ENCODE measurements around the gene GFAP. TPM values are rescaled to one million over a fixed set of nuclear protein-coding genes. Genes with fewer than 3 reads are reported as not detected.
A peak's percentile ranks its signal among the peaks of the same experiment; 100 is the strongest.

GFAP gene
- total RNA-seq, 1 donor from 2014 or later = 4.1 TPM

DNA sequence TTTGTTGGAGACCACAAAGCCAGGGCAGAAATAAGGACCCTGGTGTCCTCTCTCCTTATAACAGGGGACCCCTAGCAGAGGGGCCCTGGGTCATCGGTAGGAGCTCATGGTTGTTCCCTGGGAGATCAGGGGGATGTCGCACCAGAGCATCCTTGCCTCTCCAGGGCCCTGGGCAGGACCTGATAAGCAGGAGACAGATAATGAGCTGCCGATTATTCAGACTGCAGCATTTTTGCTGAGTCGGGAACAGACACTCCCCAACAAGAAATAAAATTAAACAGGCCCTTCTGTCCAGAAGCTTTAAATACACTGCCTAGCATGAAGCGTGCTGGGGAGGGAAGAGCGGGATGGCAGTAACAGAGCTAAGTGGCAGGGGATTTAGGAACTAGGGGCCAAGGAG lies 15.4 kb upstream of the GFAP start:
- Histone ChIP-seq H3K27me3 (ENCODE audit: low read depth) (no peaks in the 10 kb centered on the region), H3K9me3 (replicated peaks) (no peaks in the 10 kb centered on the region), H3K4me1 (peaks cover 43% of the 10 kb centered on the region), H3K27ac (replicated peaks) (peak overlapping the region; percentile 55), H3K36me3 (no peaks in the 10 kb centered on the region), H3K4me3 (no peak overlapping the region)
- intact Hi-C loops (cut with micrococcal nuclease) = no loop called here
- TF ChIP-seq CTCF (IDR thresholded peaks at IDR 0.05; ENCODE audit: borderline replicate concordance) = no peak
- DNase-seq = no peak

GRCh38 chr17:44928950-44929720 lies 13.8 kb upstream of the GFAP start:
- no peaks in the 10 kb centered on the region for H3K9me3 ChIP-seq (replicated peaks)
- no peak for TF ChIP-seq CTCF (IDR thresholded peaks at IDR 0.05; ENCODE audit: borderline replicate concordance)
- no peaks in the 10 kb centered on the region for H3K36me3 ChIP-seq
- no peak overlapping the region for H3K27ac ChIP-seq (replicated peaks)
- H3K4me3 ChIP-seq = no peak overlapping the region
- DNase-seq = peak; percentile 7
- peaks cover 43% of the 10 kb centered on the region for H3K4me1 ChIP-seq
- intact Hi-C loops (cut with micrococcal nuclease) = no loop called here
- no peaks in the 10 kb centered on the region for H3K27me3 ChIP-seq (ENCODE audit: low read depth)

- no peak for TF ChIP-seq CTCF (IDR thresholded peaks at IDR 0.05; ENCODE audit: borderline replicate concordance)
These were observed 12.8 kb upstream of the GFAP start for GRCh38 chr17:44928136-44928535.

DNA sequence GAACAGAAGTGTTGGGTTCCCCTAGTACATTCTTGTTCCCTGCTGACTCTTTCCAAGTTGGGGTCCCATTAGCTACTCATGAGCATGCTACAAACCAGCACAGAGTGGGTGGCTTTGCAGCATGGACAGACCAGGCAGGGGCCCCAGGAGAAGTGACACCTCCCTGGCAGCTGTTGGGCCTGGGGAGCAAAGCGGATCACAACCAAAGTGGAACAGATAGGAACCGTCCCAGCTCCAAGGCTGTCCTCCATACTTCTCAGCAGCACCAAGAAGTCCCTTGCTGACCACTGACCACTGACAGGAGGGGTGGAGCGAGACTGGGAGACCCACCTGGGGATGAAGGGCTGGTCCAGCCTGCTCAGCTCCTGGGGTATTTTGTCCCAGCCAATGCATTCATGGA lies 12.4 kb upstream of the GFAP start:
- no peak overlapping the region for H3K4me3 ChIP-seq
- H3K36me3 ChIP-seq = no peaks in the 10 kb centered on the region
- H3K9me3 ChIP-seq (replicated peaks) = no peaks in the 10 kb centered on the region
- H3K27me3 ChIP-seq (ENCODE audit: low read depth) = no peaks in the 10 kb centered on the region
- peaks cover 39% of the 10 kb centered on the region for H3K4me1 ChIP-seq
- intact Hi-C loops (cut with micrococcal nuclease) = no loop called here
- no peak for TF ChIP-seq CTCF (IDR thresholded peaks at IDR 0.05; ENCODE audit: borderline replicate concordance)
- H3K27ac ChIP-seq (replicated peaks) = no peak overlapping the region
- no peak for DNase-seq

More at GRCh38 chr17:44928136-44928535, 12.8 kb upstream of the GFAP start:
- DNase-seq = peak; percentile 9
- Histone ChIP-seq H3K36me3 (no peaks in the 10 kb centered on the region), H3K4me1 (peaks cover 39% of the 10 kb centered on the region), H3K4me3 (no peak overlapping the region), H3K9me3 (replicated peaks) (no peaks in the 10 kb centered on the region), H3K27ac (replicated peaks) (no peak overlapping the region), H3K27me3 (ENCODE audit: low read depth) (no peaks in the 10 kb centered on the region)
- intact Hi-C loops (cut with micrococcal nuclease) = no loop called here

- no peak overlapping the region for H3K27ac ChIP-seq (replicated peaks)
- peak; percentile 15 for DNase-seq
- TF ChIP-seq CTCF (IDR thresholded peaks at IDR 0.05; ENCODE audit: borderline replicate concordance) = no peak
- no peaks in the 10 kb centered on the region for H3K27me3 ChIP-seq (ENCODE audit: low read depth)
- intact Hi-C loops (cut with micrococcal nuclease) = no loop called here
- H3K36me3 ChIP-seq = no peaks in the 10 kb centered on the region
- peaks cover 39% of the 10 kb centered on the region for H3K4me1 ChIP-seq
- H3K4me3 ChIP-seq = no peak overlapping the region
- no peaks in the 10 kb centered on the region for H3K9me3 ChIP-seq (replicated peaks)
These were observed 11.7 kb upstream of the GFAP start for GRCh38 chr17:44926821-44927525.

All from left ventricle myocardium inferior (tissue), 1 donor.